Panc1 (cell line): Measurements from ENCODE around the gene ATP8B3. TPM values are rescaled to one million over a fixed set of nuclear protein-coding genes. Genes with fewer than 3 reads are reported as not detected.

ENCODE experiments used
- ATAC-seq: fragments of 200-7000 bp; cut with Tn5 transposase; 2 replicates; pipeline ENCODE4 v1.9.1; 2020; ENCODE audit warnings: mild to moderate bottlenecking, moderate library complexity
- BruUV-seq: library from RNA; stranded (reverse); fragments of 400-500 nt; replicated peaks from 2 replicates; lab custom pipeline; 2021; lab: Mats Ljungman, UMichigan
- CTCF ChIA-PET: fragments of 300-600 bp; sonication (Branson Sonifier 250); formaldehyde crosslinking; loops from one replicate; lab custom pipeline; 2022; ENCODE audit warnings: antibody characterized with exemption; lab: Charles Lee
- POLR2A ChIA-PET: fragments of 300-600 bp; sonication (Branson Sonifier 250); formaldehyde crosslinking; loops from one replicate; lab custom pipeline; 2022; ENCODE audit warnings: antibody characterized with exemption; lab: Charles Lee
- DNase-seq: peaks from one replicate; pipeline ENCODE4 v3.0.0-alpha.2; 2010; ENCODE audit warnings: low read depth, low spot score
- H3K27ac ChIP-seq: 2 replicates; pipeline ENCODE4 v1.5.1; 2011; ENCODE audit warnings: mild to moderate bottlenecking, low read length, inconsistent platforms
- H3K27me3 ChIP-seq: fragments of 200-500 bp; sonication (Bioruptor generic); 2 replicates; pipeline ENCODE4 v1.6.0; 2014; ENCODE audit warnings: low read length, inconsistent platforms; ENCODE audit not compliant: control insufficient read depth, insufficient read depth
- H3K36me3 ChIP-seq: fragments of 200-500 bp; sonication (Bioruptor generic); 2 replicates; pipeline ENCODE4 v1.5.1; 2014; ENCODE audit warnings: inconsistent platforms, mild to moderate bottlenecking, low read length, moderate library complexity; ENCODE audit not compliant: control insufficient read depth, insufficient read depth
- H3K4me1 ChIP-seq: 2 replicates; pipeline ENCODE4 v1.5.1; 2011; ENCODE audit warnings: inconsistent platforms, mild to moderate bottlenecking, low read length, moderate library complexity; ENCODE audit not compliant: control insufficient read depth, insufficient read depth
- H3K4me3 ChIP-seq, 2 experiments: 2 replicates each; pipeline ENCODE4 v1.5.1; 2011 to 2012; ENCODE audit warnings: low read depth in 2 of 2, low read length in 2 of 2, mild to moderate bottlenecking in 2 of 2, inconsistent platforms in 1 of 2, moderate library complexity in 1 of 2
- H3K9me3 ChIP-seq: fragments of 200-500 bp; sonication (Bioruptor generic); 2 replicates; pipeline ENCODE4 v1.5.1; 2014; ENCODE audit warnings: low read depth, mild to moderate bottlenecking, inconsistent platforms, low read length, moderate library complexity; ENCODE audit not compliant: control insufficient read depth, insufficient read depth
- CTCF ChIP-seq: fragments of 450-650 bp; IDR thresholded peaks from 2 replicates; pipeline ENCODE4 v1.5.1; 2017; ENCODE audit warnings: mild to moderate bottlenecking
- POLR2AphosphoS5 ChIP-seq: IDR thresholded peaks from 2 replicates; pipeline ENCODE4 v1.6.1; 2012; ENCODE audit warnings: mild to moderate bottlenecking, low read depth, low read length, moderate library complexity
- SIN3A ChIP-seq: IDR thresholded peaks from 2 replicates; pipeline ENCODE4 v1.6.1; 2012; ENCODE audit warnings: low read depth, mild to moderate bottlenecking, low read length, moderate library complexity, borderline replicate concordance; ENCODE audit not compliant: insufficient read depth
- TCF7L2 ChIP-seq: IDR thresholded peaks from 2 replicates; pipeline ENCODE4 v1.6.1; 2011; ENCODE audit warnings: mild to moderate bottlenecking, low read depth, low read length, inconsistent platforms
- in situ Hi-C: cut with HindIII; loops from 2 replicates; pipeline ENCODE4 v1.10.0; 2016; ENCODE audit warnings: low sequenced_read_pairs, low pct_unique_long_range_greater_than_20kb
- intact Hi-C: fragments of 100-400 bp; cut with micrococcal nuclease; formaldehyde crosslinking; loops from one replicate; pipeline ENCODE4 v1.10.0; 2022; ENCODE audit not compliant: unreplicated experiment
- total RNA-seq: library from RNA; stranded (reverse); gene quantifications from one replicate; pipeline ENCODE4 v1.2.1, GENCODE V29; 2021; ENCODE audit not compliant: unreplicated experiment
- TF ChIP-seq, protein P1 (sequence below), 2 experiments: IDR thresholded peaks; 2 replicates each; pipeline ENCODE4 v1.6.1; 2011 to 2012; ENCODE audit warnings: low read depth in 2 of 2, control low read depth in 1 of 2, low read length in 1 of 2, mild to moderate bottlenecking in 1 of 2, moderate library complexity in 1 of 2; ENCODE audit not compliant: insufficient read depth in 1 of 2

ATP8B3 gene
- total RNA-seq, 1 experiment from 2014 or later = 67.7 TPM

- DNase-seq (no peak), ATAC-seq (no peak)
- Histone ChIP-seq H3K27ac (peak overlapping the region; percentile 90), H3K9me3 (no peaks in the 10 kb centered on the region), H3K4me3 (peak overlapping the region; percentile 37 to 49), H3K36me3 (no peaks in the 10 kb centered on the region; the same call in 1 of the 2 replicates), H3K27me3 (no peaks in the 10 kb centered on the region), H3K4me1 (peaks cover 49% of the 10 kb centered on the region)
- no TSS peak for BruUV-seq
- in situ Hi-C loops (no loop called here), intact Hi-C loops (no loop called here)
- TF ChIP-seq CTCF = no peak
- ChIA-PET POLR2A (no interaction called here), CTCF (no interaction called here)
Measured at GRCh38 chr19:1748873-1749341, 63.2 kb downstream of the ATP8B3 start.

- Histone ChIP-seq H3K4me3 (peak overlapping the region; percentile 37 to 49), H3K27me3 (no peaks in the 10 kb centered on the region), H3K9me3 (no peaks in the 10 kb centered on the region), H3K27ac (peak overlapping the region; percentile 90), H3K36me3 (no peaks in the 10 kb centered on the region; the same call in 1 of the 2 replicates), H3K4me1 (peaks cover 49% of the 10 kb centered on the region)
- ChIA-PET CTCF (no interaction called here), POLR2A (no interaction called here)
- in situ Hi-C loops = no loop called here
- BruUV-seq = TSS peak; percentile 94
- ATAC-seq (peak; percentile 56), DNase-seq (no peak)
- intact Hi-C loops = no loop called here
- 0 out of 2 replicates have a peak, but pooled peaks have one; percentile 11 for TF ChIP-seq SIN3A
- TF ChIP-seq, protein P1, sequence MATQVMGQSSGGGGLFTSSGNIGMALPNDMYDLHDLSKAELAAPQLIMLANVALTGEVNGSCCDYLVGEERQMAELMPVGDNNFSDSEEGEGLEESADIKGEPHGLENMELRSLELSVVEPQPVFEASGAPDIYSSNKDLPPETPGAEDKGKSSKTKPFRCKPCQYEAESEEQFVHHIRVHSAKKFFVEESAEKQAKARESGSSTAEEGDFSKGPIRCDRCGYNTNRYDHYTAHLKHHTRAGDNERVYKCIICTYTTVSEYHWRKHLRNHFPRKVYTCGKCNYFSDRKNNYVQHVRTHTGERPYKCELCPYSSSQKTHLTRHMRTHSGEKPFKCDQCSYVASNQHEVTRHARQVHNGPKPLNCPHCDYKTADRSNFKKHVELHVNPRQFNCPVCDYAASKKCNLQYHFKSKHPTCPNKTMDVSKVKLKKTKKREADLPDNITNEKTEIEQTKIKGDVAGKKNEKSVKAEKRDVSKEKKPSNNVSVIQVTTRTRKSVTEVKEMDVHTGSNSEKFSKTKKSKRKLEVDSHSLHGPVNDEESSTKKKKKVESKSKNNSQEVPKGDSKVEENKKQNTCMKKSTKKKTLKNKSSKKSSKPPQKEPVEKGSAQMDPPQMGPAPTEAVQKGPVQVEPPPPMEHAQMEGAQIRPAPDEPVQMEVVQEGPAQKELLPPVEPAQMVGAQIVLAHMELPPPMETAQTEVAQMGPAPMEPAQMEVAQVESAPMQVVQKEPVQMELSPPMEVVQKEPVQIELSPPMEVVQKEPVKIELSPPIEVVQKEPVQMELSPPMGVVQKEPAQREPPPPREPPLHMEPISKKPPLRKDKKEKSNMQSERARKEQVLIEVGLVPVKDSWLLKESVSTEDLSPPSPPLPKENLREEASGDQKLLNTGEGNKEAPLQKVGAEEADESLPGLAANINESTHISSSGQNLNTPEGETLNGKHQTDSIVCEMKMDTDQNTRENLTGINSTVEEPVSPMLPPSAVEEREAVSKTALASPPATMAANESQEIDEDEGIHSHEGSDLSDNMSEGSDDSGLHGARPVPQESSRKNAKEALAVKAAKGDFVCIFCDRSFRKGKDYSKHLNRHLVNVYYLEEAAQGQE (IDR thresholded peaks at IDR 0.05; ENCODE audit: insufficient read depth in 1 of 2, low read depth in 2 of 2, low read length in 1 of 2) = no peak
Measured at GRCh38 chr19:1748115-1748872, 63.8 kb downstream of the ATP8B3 start.

DNA sequence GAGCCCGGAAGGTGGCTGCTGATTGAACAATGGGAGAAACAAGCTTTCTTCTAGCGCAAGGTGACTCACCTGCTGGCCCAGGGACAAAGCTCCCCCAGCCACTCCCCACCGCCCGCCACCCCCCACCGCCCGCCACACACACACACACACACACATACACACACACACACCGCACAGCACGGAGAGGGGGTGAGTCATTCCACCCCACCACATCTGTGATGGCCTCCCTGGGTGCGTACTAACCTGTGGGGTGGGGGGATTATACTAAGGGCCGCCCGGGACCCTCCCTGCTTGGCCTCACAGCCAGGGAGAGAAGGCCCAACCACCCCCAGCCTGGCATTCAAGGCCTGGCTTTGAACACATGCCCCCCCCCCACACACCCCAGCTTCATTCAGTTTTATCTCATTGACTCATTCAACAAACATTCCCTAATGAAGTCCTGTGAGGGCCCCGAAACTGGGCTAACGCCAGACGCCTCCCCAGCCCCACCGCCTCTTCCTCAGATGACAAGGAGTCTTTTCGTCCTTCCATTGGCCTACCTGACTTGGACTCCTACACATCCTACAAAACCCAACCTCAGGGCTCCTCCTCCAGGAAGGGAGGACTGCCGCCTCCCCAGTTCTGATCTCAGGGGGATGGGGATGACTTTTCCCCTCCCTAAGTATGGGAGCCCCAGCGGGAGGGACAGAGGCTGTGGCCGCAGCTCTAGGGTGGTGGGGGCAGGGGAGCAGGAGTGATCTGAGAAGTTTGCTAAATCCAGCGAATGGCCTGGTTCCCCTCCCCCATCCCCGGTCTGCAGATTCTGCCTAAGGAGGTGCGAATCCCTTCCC is 64.6 kb downstream of the ATP8B3 start:
- Histone ChIP-seq H3K27ac (peak overlapping the region; percentile 95), H3K9me3 (no peaks in the 10 kb centered on the region), H3K4me3 (peak overlapping the region; percentile 37 to 49), H3K36me3 (no peaks in the 10 kb centered on the region; the same call in 1 of the 2 replicates), H3K27me3 (no peaks in the 10 kb centered on the region), H3K4me1 (peaks cover 45% of the 10 kb centered on the region)
- ChIA-PET POLR2A (no interaction called here), CTCF (interaction anchor here (1.1 kb wide), 1 partner anchor 72 kb away, joined by 3 read pairs; no protein-coding TSS in a partner anchor)
- intact Hi-C loops (no loop called here), in situ Hi-C loops (no loop called here)
- ATAC-seq (peak; percentile 76), DNase-seq (peak; percentile 96)
- peak; percentile 43 for TF ChIP-seq POLR2AphosphoS5
- peak; percentile 86 for TF ChIP-seq TCF7L2
- no peak for TF ChIP-seq CTCF
- TF ChIP-seq SIN3A = 0 out of 2 replicates have a peak, but pooled peaks have one; percentile 17
- TF ChIP-seq, protein P1 (IDR thresholded peaks at IDR 0.05; ENCODE audit: insufficient read depth in 1 of 2, low read depth in 2 of 2, low read length in 1 of 2) = no peak
- no TSS peak for BruUV-seq
